HepG2 (cell line): ENCODE results near the gene UPK1A. TPM values are rescaled to one million over a fixed set of nuclear protein-coding genes. Genes with fewer than 3 reads are reported as not detected.
A peak's percentile ranks its signal among the peaks of the same experiment; 100 is the strongest.

Source experiments
- ATF7 ChIP-seq, 2 experiments: fragments of 450-650 bp in 1 of 2; sonication (generic) in 1 of 2; formaldehyde crosslinking in 1 of 2; IDR thresholded peaks; 2 replicates each; pipeline versions ENCODE4 v1.4.0 to v1.6.1; 2016 to 2020; ENCODE audit warnings: antibody characterized with exemption in 1 of 2, mild to moderate bottlenecking in 1 of 2, missing genetic modification reagents in 1 of 2
- EHMT2 ChIP-seq: fragments of 200-600 bp; sonication (generic); IDR thresholded peaks from 2 replicates; pipeline ENCODE4 v1.7.0; 2017; ENCODE audit warnings: antibody characterized with exemption, low read depth, low read length, borderline replicate concordance
- NFIC ChIP-seq: IDR thresholded peaks from 2 replicates; pipeline ENCODE4 v1.6.1; 2012; ENCODE audit warnings: mild to moderate bottlenecking, low read length, inconsistent platforms
- NR2F1 ChIP-seq, 2 experiments: fragments of 450-650 bp in 1 of 2; formaldehyde crosslinking in 1 of 2; IDR thresholded peaks; 2 replicates each; pipeline versions ENCODE4 v1.5.0 to v1.6.1; 2016 to 2020; ENCODE audit warnings: mild to moderate bottlenecking in 1 of 2, missing compliant biosample characterization in 1 of 2, missing genetic modification reagents in 1 of 2, moderate library complexity in 1 of 2
- RNF2 ChIP-seq: fragments of 450-650 bp; conservative IDR thresholded peaks from 2 replicates; pipeline ENCODE4 v1.6.1; 2016; ENCODE audit warnings: low read depth
- YY1 ChIP-seq: IDR thresholded peaks from 2 replicates; pipeline ENCODE4 v1.6.1; 2011; ENCODE audit warnings: low read length, low read depth, moderate library complexity, mild to moderate bottlenecking; ENCODE audit not compliant: insufficient read depth, insufficient replicate concordance
- ZMAT3 ChIP-seq: sonication (generic); formaldehyde crosslinking; conservative IDR thresholded peaks from 2 replicates; pipeline ENCODE4 v1.7.0; 2021; ENCODE audit warnings: missing genetic modification reagents
- ZNF17 ChIP-seq: sonication (generic); formaldehyde crosslinking; IDR thresholded peaks from 2 replicates; pipeline ENCODE4 v1.5.0; 2020; ENCODE audit warnings: mild to moderate bottlenecking, missing genetic modification reagents
- ZNF18 ChIP-seq: sonication (generic); formaldehyde crosslinking; IDR thresholded peaks from 2 replicates; pipeline ENCODE4 v1.8.0; 2022; ENCODE audit warnings: mild to moderate bottlenecking, missing genetic modification reagents; ENCODE audit not compliant: insufficient replicate concordance
- ZNF207 ChIP-seq: fragments of 450-650 bp; IDR thresholded peaks from 2 replicates; pipeline ENCODE4 v1.6.1; 2016; ENCODE audit warnings: antibody characterized with exemption, borderline replicate concordance
- ZNF282 ChIP-seq: fragments of 450-650 bp; IDR thresholded peaks from 2 replicates; pipeline ENCODE4 v1.6.1; 2018; ENCODE audit not compliant: partially characterized antibody
- ZNF646 ChIP-seq: sonication (generic); formaldehyde crosslinking; IDR thresholded peaks from 2 replicates; pipeline ENCODE4 v1.9.0; 2021; ENCODE audit warnings: mild to moderate bottlenecking, missing genetic modification reagents
- ZNF674 ChIP-seq: sonication (generic); formaldehyde crosslinking; IDR thresholded peaks from 2 replicates; pipeline ENCODE4 v1.5.0; 2020; ENCODE audit warnings: low read depth, mild to moderate bottlenecking, missing genetic modification reagents
- ZNF784 ChIP-seq: sonication (generic); formaldehyde crosslinking; IDR thresholded peaks from 2 replicates; pipeline ENCODE4 v1.5.1; 2020; ENCODE audit warnings: missing genetic modification reagents, mild to moderate bottlenecking, borderline replicate concordance
- ZSCAN12 ChIP-seq: sonication (generic); formaldehyde crosslinking; IDR thresholded peaks from 2 replicates; pipeline ENCODE4 v1.9.0; 2021; ENCODE audit warnings: mild to moderate bottlenecking, missing genetic modification reagents
- polyA plus RNA-seq, 8 experiments: library from polyadenylated mRNA; depleted of rRNA in 3 of 8; stranded (reverse) in 7 of 8; unstranded in 1 of 8; fragments of >200 nt; fragmentation: Illumina TruSeq in 4 of 8; extraction: Trizol in 4 of 8; gene quantifications; 2 replicates each; pipeline versions ENCODE4 v1.2.1 to v1.2.3, GENCODE V29; 2011 to 2016; ENCODE audit warnings: low read depth in 4 of 8, missing spikeins in 1 of 8, mixed read lengths in 1 of 8; ENCODE audit not compliant: insufficient read depth in 1 of 8
- total RNA-seq, 5 experiments: library from RNA; depleted of rRNA; stranded (reverse); fragments of >200 nt; fragmentation: Illumina TruSeq; extraction: Trizol; gene quantifications; 2 replicates each; pipeline ENCODE4 v1.2.3, GENCODE V29; 2016; ENCODE audit warnings: low read depth in 1 of 5

The UPK1A gene
- total and polyA plus RNA-seq, 2 of the 13 experiments (the other 11 are each of a cell fraction or from before 2014, with no cell fraction given) = 2.9 TPM; not detected in 1

DNA sequence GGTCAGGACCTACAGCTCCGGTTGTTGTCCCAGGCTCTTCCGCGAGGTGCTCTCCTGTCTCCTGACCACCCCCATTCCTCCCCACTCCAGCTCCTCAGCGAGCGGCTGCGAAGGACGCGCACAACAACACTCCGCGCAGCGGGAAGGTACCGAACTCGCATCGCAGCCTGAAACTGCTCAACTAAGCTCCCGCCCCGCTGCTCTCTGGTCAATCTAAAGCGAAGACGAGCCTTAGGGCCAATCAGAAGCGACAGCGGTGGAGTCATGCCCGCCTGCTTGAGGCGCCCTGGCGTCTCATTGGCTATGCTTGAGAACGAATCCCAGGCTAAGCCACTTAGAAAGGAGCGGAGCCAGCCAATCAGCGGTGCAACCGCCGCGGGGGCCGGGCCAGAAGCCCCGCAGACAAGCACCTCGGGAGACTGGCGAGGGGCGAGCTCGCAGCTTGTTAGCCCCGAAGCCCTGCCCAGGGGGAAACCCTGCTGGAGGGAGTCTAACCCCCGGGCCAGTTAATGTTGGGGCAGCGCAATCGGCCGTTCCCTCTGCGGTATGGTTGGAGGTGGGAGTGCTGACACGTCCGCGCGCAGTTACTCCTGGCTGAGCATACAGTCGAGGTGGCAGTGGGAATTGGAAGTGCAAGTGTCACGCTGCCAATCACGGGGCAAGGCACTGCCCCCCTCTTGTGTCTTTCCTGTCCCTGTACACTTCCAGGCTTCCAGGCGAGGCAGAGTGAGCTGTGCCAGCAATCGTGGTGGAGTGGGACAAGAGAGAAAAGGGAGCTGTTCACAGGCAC, 36.1 kb downstream of the UPK1A start (continued):
- TF ChIP-seq ATF7 (IDR thresholded peaks at IDR 0.05) (no peak), ATF7 (CRISPR knock-in tag; IDR thresholded peaks at IDR 0.05) (no peak), ZMAT3 (CRISPR knock-in tag) (peak; percentile 66; the same call in 1 of the 2 replicates), ZNF784 (CRISPR knock-in tag) (peak; percentile 87), ZNF17 (no peak), NFIC (no peak), ZSCAN12 (CRISPR knock-in tag) (no peak), ZNF18 (CRISPR knock-in tag) (no peak), ZNF674 (no peak), YY1 (no peak), RNF2 (0 out of 2 replicates have a peak, but pooled peaks have one; percentile 27), NR2F1 (CRISPR knock-in tag; IDR thresholded peaks at IDR 0.05) (no peak), EHMT2 (no peak), ZNF282 (no peak), ZNF646 (CRISPR knock-in tag) (no peak), ZNF207 (no peak)
